Stimulated activated effector memory CD8-positive, alpha-beta T cell treated with anti-CD3 and anti-CD28 coated beads, Interleukin-12 subunit alpha, Interleukin-12 subunit beta, amount 100 ng/mL, for 72 hours (primary cell): ENCODE measurements around the gene NTN3.

Experiments used
- ATAC-seq: fragments of 150-1000 bp; cut with Tn5 transposase; 2 replicates; pipeline ENCODE4 v1.10.0; 2021
- DNase-seq, 2 donors: peaks; one replicate each; pipeline ENCODE4 v3.0.0; 2021 to 2022; ENCODE audit warnings: low spot score in 2 of 2
- H3K27ac Mint-ChIP-seq: one replicate; pipeline ENCODE4 v1.8.0; 2022; ENCODE audit warnings: mild to moderate bottlenecking, mixed read lengths
- H3K36me3 Mint-ChIP-seq: one replicate; pipeline ENCODE4 v1.8.0; 2022; ENCODE audit warnings: mild to moderate bottlenecking, mixed read lengths
- H3K4me1 Mint-ChIP-seq: one replicate; pipeline ENCODE4 v1.8.0; 2022; ENCODE audit warnings: mixed read lengths
- H3K4me3 Mint-ChIP-seq: one replicate; pipeline ENCODE4 v1.8.0; 2022; ENCODE audit warnings: mild to moderate bottlenecking, mixed read lengths
- H3K9me3 Mint-ChIP-seq: one replicate; pipeline ENCODE4 v1.8.0; 2022; ENCODE audit warnings: mixed read lengths

NTN3 gene

GRCh38 chr16:2455081-2455845, 15.8 kb upstream of the NTN3 start:
- H3K36me3 Mint-ChIP-seq: peaks cover 73% of the 10 kb centered on the region
- H3K4me1 Mint-ChIP-seq: peaks cover 15% of the 10 kb centered on the region
- no peak overlapping the region for H3K4me3 Mint-ChIP-seq
- no peaks in the 10 kb centered on the region for H3K9me3 Mint-ChIP-seq
- DNase-seq (no peak), ATAC-seq (no peak)
- no peak overlapping the region for H3K27ac Mint-ChIP-seq

GRCh38 chr16:2456551-2457153, 14.4 kb upstream of the NTN3 start:
- DNase-seq: no peak
- peaks cover 60% of the 10 kb centered on the region for H3K36me3 Mint-ChIP-seq
- ATAC-seq: no peak
- peaks cover 15% of the 10 kb centered on the region for H3K4me1 Mint-ChIP-seq
- H3K9me3 Mint-ChIP-seq: no peaks in the 10 kb centered on the region
- no peak overlapping the region for H3K27ac Mint-ChIP-seq
- H3K4me3 Mint-ChIP-seq: no peak overlapping the region

DNA sequence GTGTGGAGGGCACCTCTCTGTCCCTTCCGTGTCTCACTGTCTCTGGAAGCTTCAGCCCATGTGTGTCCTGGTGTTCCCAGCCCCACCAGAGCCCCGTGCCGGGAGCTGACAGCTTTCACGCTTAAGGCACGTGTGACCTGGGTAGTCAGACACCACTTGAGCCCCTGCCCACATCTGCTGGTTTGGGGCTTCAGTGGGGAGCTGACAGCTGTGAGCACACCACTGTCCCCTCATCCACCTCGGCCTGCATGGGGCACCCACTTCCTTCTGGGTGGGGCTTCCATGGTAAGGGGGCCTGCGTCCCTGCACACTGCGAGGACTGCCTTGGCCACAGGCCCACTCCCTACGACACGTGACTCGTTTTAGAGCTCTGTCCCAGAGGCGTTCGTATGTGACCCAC, 13.8 kb upstream of the NTN3 start:
- Mint-ChIP-seq H3K4me1 (peaks cover 15% of the 10 kb centered on the region), H3K4me3 (no peak overlapping the region), H3K27ac (no peak overlapping the region), H3K36me3 (peaks cover 59% of the 10 kb centered on the region), H3K9me3 (no peaks in the 10 kb centered on the region)
- no peak for ATAC-seq
- DNase-seq: no peak

DNA sequence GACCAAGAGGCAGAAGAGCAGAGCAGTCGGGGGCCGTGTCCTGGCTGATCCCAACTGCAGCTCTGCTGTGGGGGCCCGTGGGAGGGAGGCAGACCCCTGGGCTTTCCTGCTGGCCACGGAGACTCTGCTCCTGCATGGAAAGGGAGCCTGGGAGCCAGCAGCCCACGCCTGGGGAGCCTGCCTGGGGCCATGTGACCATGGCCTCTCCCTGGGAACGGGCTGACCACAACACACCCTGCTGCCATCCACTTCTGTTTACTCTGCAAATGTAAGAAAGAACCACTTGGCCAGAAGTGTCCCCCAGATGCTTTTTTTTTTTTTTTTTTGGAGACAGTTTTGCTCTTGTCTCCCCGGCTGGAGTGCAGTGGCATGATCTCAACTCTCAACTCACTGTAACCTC, 13.2 kb upstream of the NTN3 start:
- ATAC-seq: no peak
- DNase-seq: no peak
- no peaks in the 10 kb centered on the region for H3K9me3 Mint-ChIP-seq
- H3K4me3 Mint-ChIP-seq: no peak overlapping the region
- peaks cover 59% of the 10 kb centered on the region for H3K36me3 Mint-ChIP-seq
- H3K27ac Mint-ChIP-seq: no peak overlapping the region
- H3K4me1 Mint-ChIP-seq: peaks cover 15% of the 10 kb centered on the region

DNA sequence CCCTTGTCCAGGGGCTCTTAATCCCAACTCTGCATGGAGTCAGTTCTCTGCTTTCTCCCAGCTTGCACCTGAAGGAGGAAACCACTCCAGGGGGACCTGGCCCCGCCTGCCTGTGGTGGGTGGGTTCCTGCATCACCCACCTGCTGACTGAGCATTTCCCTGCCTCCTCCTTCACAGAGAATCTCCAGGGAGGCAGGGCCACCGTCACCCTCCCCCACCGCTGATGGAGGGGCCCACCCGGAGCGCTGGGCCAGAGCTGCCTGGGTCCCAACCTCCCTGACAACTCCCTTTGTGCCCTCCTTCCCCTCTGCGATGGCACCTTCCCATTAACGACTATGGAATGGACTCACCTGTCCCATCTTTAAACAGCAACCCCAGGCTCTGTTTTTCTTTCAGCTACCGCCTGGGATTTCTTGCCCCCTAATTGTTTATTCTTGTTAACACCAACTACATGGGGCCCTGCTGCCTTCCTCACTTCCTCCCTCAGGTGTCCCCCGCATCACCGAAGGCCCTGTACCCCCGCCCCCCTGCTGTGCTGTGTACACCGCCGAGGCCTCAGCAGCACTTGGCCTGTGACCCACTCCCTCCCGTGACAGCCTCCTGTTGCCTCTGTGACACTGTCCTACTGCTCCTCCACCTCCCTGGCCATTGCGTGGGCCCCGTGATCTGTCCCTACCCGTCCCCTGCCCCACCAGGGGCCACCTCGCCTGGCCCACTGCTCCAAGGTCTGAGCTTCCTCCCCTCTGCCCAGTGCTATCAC, 12.0 kb upstream of the NTN3 start:
- Mint-ChIP-seq H3K4me3 (peak overlapping the region; percentile 87), H3K9me3 (no peaks in the 10 kb centered on the region), H3K27ac (peak overlapping the region; percentile 96), H3K36me3 (peaks cover 52% of the 10 kb centered on the region), H3K4me1 (peaks cover 15% of the 10 kb centered on the region)
- no peak for ATAC-seq
- DNase-seq: no peak

DNA sequence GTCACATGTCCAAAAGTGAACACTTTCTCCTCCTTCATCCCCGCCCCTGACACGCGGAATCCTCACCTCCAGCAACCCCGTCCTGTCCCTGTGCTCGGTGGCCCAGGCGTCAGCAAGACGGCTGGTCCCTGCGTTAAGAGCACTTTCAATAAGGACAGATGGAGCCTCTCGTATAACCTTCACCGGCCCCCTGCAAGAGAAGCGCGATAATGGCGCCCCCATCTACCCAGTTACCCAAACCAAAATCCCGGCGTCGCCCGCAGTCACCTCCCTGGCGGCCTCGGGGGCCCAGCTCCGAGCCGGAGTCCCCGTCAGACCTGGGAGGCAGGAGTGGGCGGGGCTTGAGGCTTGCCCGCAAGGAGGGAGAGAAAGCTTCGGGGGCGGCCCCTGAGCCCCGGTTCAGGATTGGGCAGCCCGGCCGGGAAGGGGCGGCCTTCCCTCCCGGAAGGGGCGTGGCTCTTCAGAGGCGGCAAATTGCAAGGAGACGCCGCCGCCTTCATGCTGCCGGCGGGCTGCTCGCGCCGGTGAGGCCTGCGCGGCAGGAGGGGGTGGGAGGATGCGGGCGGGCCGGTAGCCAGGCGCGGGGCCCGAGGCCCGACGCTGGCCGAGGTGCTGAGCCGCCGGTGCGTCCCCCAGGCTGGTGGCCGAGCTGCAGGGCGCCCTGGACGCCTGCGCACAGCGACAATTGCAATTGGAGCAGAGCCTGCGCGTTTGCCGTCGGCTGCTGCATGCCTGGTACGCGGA, 11.3 kb upstream of the NTN3 start, which contains the start of gene TEDC2:
TSS of gene TEDC2 (plus strand) at position 463 of the 744 bp plus-strand sequence. CDS start at position 499, 36 bp downstream.
- H3K4me3 Mint-ChIP-seq: peak within 1 kb of the TSS; percentile 87
- H3K4me1 Mint-ChIP-seq: peaks cover 15% of the 10 kb centered on the region
- DNase-seq: peak; percentile 94 to 98
- ATAC-seq: peak; percentile 95
- no peaks in the 10 kb centered on the region for H3K9me3 Mint-ChIP-seq
- H3K27ac Mint-ChIP-seq: peak within 1 kb of the TSS; percentile 96
- peaks cover 46% of the 10 kb centered on the region for H3K36me3 Mint-ChIP-seq

GRCh38 chr16:2460391-2460713, 10.7 kb upstream of the NTN3 start:
- Mint-ChIP-seq H3K4me3 (peak overlapping the region; percentile 87), H3K36me3 (peaks cover 41% of the 10 kb centered on the region), H3K4me1 (peaks cover 15% of the 10 kb centered on the region), H3K9me3 (no peaks in the 10 kb centered on the region), H3K27ac (no peak overlapping the region)
- ATAC-seq (no peak), DNase-seq (no peak)

- Mint-ChIP-seq H3K9me3 (no peaks in the 10 kb centered on the region), H3K36me3 (peaks cover 35% of the 10 kb centered on the region), H3K4me3 (peak overlapping the region; percentile 87), H3K27ac (no peak overlapping the region), H3K4me1 (peaks cover 15% of the 10 kb centered on the region)
- no peak for DNase-seq
- ATAC-seq: no peak
These were observed 10.2 kb upstream of the NTN3 start for GRCh38 chr16:2460916-2461315.

DNA sequence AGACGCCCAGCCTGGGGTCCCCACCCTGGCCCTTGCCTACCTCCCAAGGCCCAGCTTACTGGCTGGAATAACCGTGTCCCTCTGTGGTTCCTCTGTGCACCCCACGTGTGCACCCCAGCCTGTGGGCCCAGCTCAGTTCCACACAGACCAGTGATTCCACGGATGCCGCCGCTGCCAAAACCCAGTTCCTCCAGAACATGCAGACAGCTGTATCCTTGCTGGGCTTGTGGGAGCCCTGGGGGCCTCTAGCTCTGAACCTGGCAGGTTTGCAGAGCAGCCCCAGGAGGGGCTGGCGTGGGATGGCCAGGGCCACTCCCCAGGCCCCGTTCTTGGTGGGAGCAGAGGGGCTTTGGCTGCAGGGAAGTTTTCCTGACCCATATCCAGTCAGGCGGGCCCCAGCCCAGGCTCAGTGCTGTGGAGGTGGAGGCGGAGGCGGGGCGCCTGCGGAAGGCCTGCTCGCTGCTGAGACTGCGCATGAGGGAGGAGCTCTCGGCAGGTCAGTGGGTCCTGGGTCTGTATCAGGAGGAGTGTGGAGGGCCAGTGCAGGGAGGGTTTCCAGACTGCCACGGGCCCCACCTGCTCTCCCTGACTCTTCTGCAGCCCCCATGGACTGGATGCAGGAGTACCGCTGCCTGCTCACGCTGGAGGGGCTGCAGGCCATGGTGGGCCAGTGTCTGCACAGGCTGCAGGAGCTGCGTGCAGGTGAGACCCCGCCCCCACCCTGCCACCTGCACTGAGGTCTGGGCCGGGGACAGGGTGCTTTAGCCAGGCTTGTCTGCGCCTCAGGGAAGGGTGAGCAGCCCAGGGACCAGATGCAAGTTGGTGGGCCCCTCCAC, 8.8 kb upstream of the NTN3 start:
- H3K36me3 Mint-ChIP-seq: peaks cover 24% of the 10 kb centered on the region
- no peak for ATAC-seq
- DNase-seq: no peak

GRCh38 chr16:2464333-2464732, 6.8 kb upstream of the NTN3 start:
- no peak overlapping the region for H3K4me3 Mint-ChIP-seq
- peaks cover 7% of the 10 kb centered on the region for H3K36me3 Mint-ChIP-seq
- H3K9me3 Mint-ChIP-seq: no peaks in the 10 kb centered on the region
- H3K4me1 Mint-ChIP-seq: peaks cover 18% of the 10 kb centered on the region
- DNase-seq (no peak), ATAC-seq (no peak)
- no peak overlapping the region for H3K27ac Mint-ChIP-seq

More for the DNA sequence above, 8.8 kb upstream of the NTN3 start:
- Mint-ChIP-seq H3K9me3 (no peaks in the 10 kb centered on the region), H3K4me3 (no peak overlapping the region), H3K4me1 (peaks cover 17% of the 10 kb centered on the region), H3K27ac (no peak overlapping the region)

GRCh38 chr16:2465653-2466415, 5.3 kb upstream of the NTN3 start:
- H3K27ac Mint-ChIP-seq: no peak overlapping the region
- H3K4me3 Mint-ChIP-seq: no peak overlapping the region
- no peak for DNase-seq
- H3K36me3 Mint-ChIP-seq: no peaks in the 10 kb centered on the region
- H3K9me3 Mint-ChIP-seq: no peaks in the 10 kb centered on the region
- ATAC-seq: no peak
- H3K4me1 Mint-ChIP-seq: peaks cover 19% of the 10 kb centered on the region

DNA sequence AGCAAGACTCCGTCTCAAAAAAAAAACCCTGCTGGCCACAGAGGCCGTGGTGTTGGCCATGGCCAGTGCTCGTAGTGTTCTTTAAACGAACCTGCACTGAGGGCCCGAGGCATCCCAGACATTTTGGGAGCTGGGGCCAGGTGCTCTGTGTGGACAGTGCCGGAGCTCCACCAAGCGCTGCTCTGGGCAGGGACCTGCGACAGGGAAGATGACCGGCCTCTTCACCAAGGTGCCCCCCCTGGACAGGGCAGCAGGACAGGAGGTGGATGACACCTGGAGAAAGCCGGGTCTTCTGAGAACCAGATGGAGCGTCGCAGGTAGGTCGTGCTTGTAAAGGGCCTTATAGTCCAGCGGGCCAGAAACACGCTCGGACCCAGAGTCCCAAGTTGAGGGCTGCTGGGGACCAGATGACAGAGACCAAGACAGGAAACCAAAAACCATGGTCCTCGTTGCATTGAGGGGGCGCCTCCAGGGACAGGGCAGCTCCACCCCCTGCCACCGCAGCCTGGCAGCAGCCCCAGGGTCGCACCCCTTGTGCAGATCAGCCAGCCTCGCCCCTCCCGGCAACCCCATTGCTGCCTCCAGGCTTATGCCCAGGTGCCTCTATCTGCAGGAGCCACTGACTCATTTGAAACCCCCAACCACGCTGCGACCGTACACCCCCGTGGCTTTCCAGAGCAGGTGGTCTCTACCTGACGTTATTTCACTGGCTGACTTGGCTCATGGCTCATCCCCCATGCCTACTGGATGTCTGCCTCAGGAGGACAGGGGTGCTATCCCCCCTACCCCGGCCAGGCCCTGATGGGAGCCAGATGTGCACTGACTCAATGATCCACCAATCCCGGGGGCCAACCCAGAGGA, 4.2 kb upstream of the NTN3 start:
- ATAC-seq (no peak), DNase-seq (no peak)
- H3K27ac Mint-ChIP-seq: no peak overlapping the region
- H3K9me3 Mint-ChIP-seq: no peaks in the 10 kb centered on the region
- H3K36me3 Mint-ChIP-seq: no peaks in the 10 kb centered on the region
- H3K4me1 Mint-ChIP-seq: peaks cover 19% of the 10 kb centered on the region
- peak overlapping the region; percentile 7 for H3K4me3 Mint-ChIP-seq

DNA sequence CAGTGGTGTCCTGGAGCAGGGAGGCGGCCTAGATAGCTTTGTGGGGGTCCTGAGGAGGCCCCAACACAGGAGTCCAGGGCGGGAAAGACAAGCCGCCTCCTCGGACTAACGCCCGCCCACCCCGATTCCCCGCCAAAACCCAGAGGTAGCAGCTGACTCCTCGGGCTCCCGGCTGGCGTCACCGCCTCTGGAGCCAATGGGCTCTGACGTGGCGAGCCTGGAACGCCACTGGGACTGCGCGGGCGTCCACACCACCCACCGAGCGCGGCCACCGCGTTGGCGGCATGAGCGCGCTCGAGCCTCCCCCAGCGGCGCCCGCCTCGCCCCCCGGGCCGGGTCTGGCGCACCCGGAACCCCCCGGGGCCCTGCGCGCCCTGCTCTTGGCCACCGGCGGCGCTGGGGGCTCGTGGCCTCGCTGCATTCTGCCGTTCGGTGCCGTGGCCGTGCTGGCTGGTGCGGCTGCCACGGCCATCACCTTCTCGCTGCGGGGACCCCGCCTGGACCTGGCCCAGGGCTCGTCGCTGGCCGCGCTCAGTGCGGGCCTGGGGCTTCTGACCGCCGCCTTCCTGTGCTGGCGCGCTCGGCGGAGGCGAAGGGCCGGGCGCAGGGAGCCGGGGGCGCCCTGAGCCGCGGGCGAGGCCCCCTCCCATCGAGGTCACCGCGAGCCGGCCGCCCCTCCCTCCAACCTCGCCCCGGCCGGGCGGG, 3.4 kb upstream of the NTN3 start:
- H3K9me3 Mint-ChIP-seq: no peaks in the 10 kb centered on the region
- no peak for DNase-seq
- peak overlapping the region; percentile 53 for H3K4me3 Mint-ChIP-seq

More for the DNA sequence above, 3.4 kb upstream of the NTN3 start:
- no peak overlapping the region for H3K27ac Mint-ChIP-seq
- H3K4me1 Mint-ChIP-seq: peaks cover 19% of the 10 kb centered on the region
- peak; percentile 41 for ATAC-seq
- H3K36me3 Mint-ChIP-seq: no peaks in the 10 kb centered on the region
